GM12878 (cell line): ENCODE results near the gene SKIC8. TPM values are rescaled to one million over a fixed set of nuclear protein-coding genes. Genes with fewer than 3 reads are reported as not detected.

Experiments
- ATAC-seq: fragments of 200-7000 bp; cut with Tn5 transposase; 3 replicates; pipeline ENCODE4 v1.9.1; 2020; ENCODE audit warnings: mild to moderate bottlenecking, moderate library complexity
- BruUV-seq: library from RNA; stranded (reverse); fragments of 400-500 nt; replicated peaks from 2 replicates; lab custom pipeline; 2021; lab: Mats Ljungman, UMichigan
- CTCF ChIA-PET: fragments of 300-600 bp; sonication (Branson Sonifier 250); formaldehyde crosslinking; extraction: SDS; loops from one replicate; lab custom pipeline; 2021; ENCODE audit warnings: inconsistent platforms; lab: Yijun Ruan, JAX
- POLR2A ChIA-PET: fragments of 350-600 bp; formaldehyde crosslinking; extraction: SDS; loops from one replicate; lab custom pipeline; 2021; ENCODE audit warnings: inconsistent platforms; lab: Charles Lee
- RAD21 ChIA-PET: fragments of 300-600 bp; sonication (Branson Sonifier 250); formaldehyde crosslinking; loops from one replicate; lab custom pipeline; 2023; ENCODE audit warnings: antibody characterized with exemption; ENCODE audit not compliant: unreplicated experiment; lab: Charles Lee
- SMC1A ChIA-PET: fragments of 300-600 bp; sonication (Branson Sonifier 250); formaldehyde crosslinking; loops from one replicate; lab custom pipeline; 2023; ENCODE audit not compliant: unreplicated experiment, uncharacterized antibody; lab: Charles Lee
- DNase-seq: peaks from one replicate; pipeline ENCODE4 v3.0.0-alpha.2; 2011; ENCODE audit warnings: low read depth, low spot score
- FAIRE-seq: peaks from 3 replicates; lab custom pipeline; 2011; peaks lifted over from hg19 to GRCh38; lab: Jason Lieb, UNC
- H2AFZ ChIP-seq: 2 replicates; pipeline ENCODE4 v1.6.0; 2011; ENCODE audit warnings: low read depth, low read length, control low read depth; ENCODE audit not compliant: control insufficient read depth
- H3K27ac ChIP-seq: 2 replicates; pipeline ENCODE4 v1.5.1; 2011; ENCODE audit warnings: control low read depth; ENCODE audit not compliant: control insufficient read depth, insufficient read depth
- H3K27me3 ChIP-seq, 2 experiments: replicated peaks in 1 of 2; 2 replicates each; pipeline versions ENCODE4 v1.6.0 to v1.6.1; 2011; ENCODE audit warnings: low read length in 1 of 2; ENCODE audit not compliant: control insufficient read depth in 2 of 2, insufficient read depth in 2 of 2
- H3K36me3 ChIP-seq, 2 experiments: 2 replicates each; pipeline ENCODE4 v1.5.1; 2011; ENCODE audit warnings: low read length in 1 of 2; ENCODE audit not compliant: control insufficient read depth in 2 of 2, insufficient read depth in 2 of 2
- H3K4me1 ChIP-seq: 2 replicates; pipeline ENCODE4 v1.6.1; 2011; ENCODE audit warnings: mild to moderate bottlenecking, low read length, moderate library complexity, mixed read lengths; ENCODE audit not compliant: control insufficient read depth, insufficient read depth
- H3K4me2 ChIP-seq: 2 replicates; pipeline ENCODE4 v1.6.0; 2011; ENCODE audit warnings: control low read depth; ENCODE audit not compliant: control insufficient read depth, insufficient read depth
- H3K4me3 ChIP-seq: fragments of 200-600 bp; sonication (generic); 2 replicates; pipeline ENCODE4 v1.5.1; 2016
- H3K79me2 ChIP-seq: 2 replicates; pipeline ENCODE4 v1.6.0; 2011; ENCODE audit warnings: low read length; ENCODE audit not compliant: control insufficient read depth, insufficient read depth
- H3K9ac ChIP-seq: 2 replicates; pipeline ENCODE4 v1.8.0; 2011; ENCODE audit warnings: low read length, control low read depth, mixed read lengths; ENCODE audit not compliant: control insufficient read depth, insufficient read depth
- H3K9me3 ChIP-seq: replicated peaks from 3 replicates; pipeline ENCODE4 v1.5.1; 2011; ENCODE audit warnings: mild to moderate bottlenecking, low read length; ENCODE audit not compliant: control insufficient read depth, insufficient read depth
- H4K20me1 ChIP-seq: 2 replicates; pipeline ENCODE4 v1.6.0; 2011; ENCODE audit not compliant: control insufficient read depth, insufficient read depth
- BCL3 ChIP-seq: IDR thresholded peaks from 2 replicates; pipeline ENCODE4 v1.6.1; 2011; ENCODE audit warnings: borderline replicate concordance, low read depth, mild to moderate bottlenecking, moderate library complexity, low read length; ENCODE audit not compliant: insufficient read depth, poor library complexity, severe bottlenecking
- CTCF ChIP-seq, 3 experiments: IDR thresholded peaks in 2 of 3; conservative IDR thresholded peaks in 1 of 3; 2 replicates each; pipeline ENCODE4 v1.5.1; 2011; ENCODE audit warnings: low read depth in 3 of 3, low read length in 3 of 3, mild to moderate bottlenecking in 3 of 3, control low read depth in 2 of 3, moderate library complexity in 2 of 3, inconsistent platforms in 1 of 3, mixed read lengths in 1 of 3; ENCODE audit not compliant: control insufficient read depth in 2 of 3, insufficient read depth in 1 of 3; ENCODE audit errors: extremely low read depth in 1 of 3
- EP300 ChIP-seq, 2 experiments: fragments of 150-350 bp in 1 of 2; IDR thresholded peaks; 2 replicates each; pipeline ENCODE4 v1.6.1; 2011 to 2012; ENCODE audit warnings: low read depth in 2 of 2, low read length in 2 of 2, borderline replicate concordance in 1 of 2, improper control_type of control experiment in 1 of 2, inconsistent platforms in 1 of 2; ENCODE audit not compliant: control insufficient read depth in 1 of 2
- IRF4 ChIP-seq: IDR thresholded peaks from 2 replicates; pipeline ENCODE4 v1.6.1; 2011; ENCODE audit warnings: low read depth, low read length
- NFXL1 ChIP-seq: fragments of 450-650 bp; IDR thresholded peaks from 2 replicates; pipeline ENCODE4 v1.6.1; 2017; ENCODE audit warnings: antibody characterized with exemption, mild to moderate bottlenecking, borderline replicate concordance
- NFYA ChIP-seq: IDR thresholded peaks from 2 replicates; pipeline ENCODE4 v1.6.1; 2011; ENCODE audit warnings: low read depth, mild to moderate bottlenecking, low read length, improper control_type of control experiment, borderline replicate concordance
- POU2F2 ChIP-seq: IDR thresholded peaks from 3 replicates; pipeline ENCODE4 v1.6.1; 2011; ENCODE audit warnings: low read depth, mild to moderate bottlenecking, low read length, borderline replicate concordance
- SMAD1 ChIP-seq: fragments of 450-650 bp; IDR thresholded peaks from 2 replicates; pipeline ENCODE4 v1.6.1; 2018; ENCODE audit warnings: mild to moderate bottlenecking, low read depth; ENCODE audit not compliant: partially characterized antibody
- SMC3 ChIP-seq: IDR thresholded peaks from 2 replicates; pipeline ENCODE4 v1.6.1; 2011; ENCODE audit warnings: low read length, improper control_type of control experiment, borderline replicate concordance
- TCF12 ChIP-seq: IDR thresholded peaks from 2 replicates; pipeline ENCODE4 v1.6.1; 2011; ENCODE audit warnings: low read depth, mild to moderate bottlenecking, low read length
- ZBED1 ChIP-seq: IDR thresholded peaks from 2 replicates; pipeline ENCODE4 v1.6.1; 2016; ENCODE audit warnings: borderline replicate concordance
- WGBS: methylation state at CpG from one replicate; pipeline ENCODE4 v1.1.6; 2016; ENCODE audit warnings: low lambda C conversion rate; ENCODE audit not compliant: insufficient replicate concordance, insufficient coverage; ENCODE audit errors: missing lambda C conversion rate; 5-methylcytosine and 5-hydroxymethylcytosine counted together
- in situ Hi-C: fragments of 300-500 bp; cut with MboI; formaldehyde crosslinking; loops from 9 replicates; pipeline ENCODE4 v1.14.3; 2018; ENCODE audit warnings: mixed read lengths
- intact Hi-C: fragments of 100-400 bp; cut with micrococcal nuclease; formaldehyde crosslinking; loops from one replicate; pipeline ENCODE4 v1.14.2; 2022; ENCODE audit not compliant: unreplicated experiment
- polyA plus RNA-seq, 11 experiments: library from polyadenylated mRNA; depleted of rRNA in 4 of 11; unstranded in 6 of 11; stranded (reverse) in 5 of 11; fragments of >200 nt; fragmentation: Nextera tagmentation in 4 of 11; fragmentation: Illumina TruSeq in 1 of 11; extraction: Ambion mirVana in 4 of 11; extraction: Trizol in 1 of 11; gene quantifications; 1 replicate in 1 of 11; 2 replicates in 10 of 11; pipeline versions ENCODE4 v1.2.1 to v1.2.3, GENCODE V29; 2011 to 2016; ENCODE audit warnings: inconsistent platforms in 2 of 11, missing spikeins in 2 of 11, low read depth in 1 of 11
- total RNA-seq, 4 experiments: library from RNA; depleted of rRNA in 3 of 4; stranded (reverse); fragments of >200 nt in 3 of 4; fragmentation: Illumina TruSeq in 1 of 4; extraction: Trizol in 1 of 4; gene quantifications; 2 replicates each; pipeline versions ENCODE4 v1.2.1 to v1.2.3, GENCODE V29; 2013 to 2021
- TF ChIP-seq, protein P1 (sequence below): fragments of 450-650 bp; IDR thresholded peaks from 2 replicates; pipeline ENCODE4 v1.6.1; 2016; ENCODE audit warnings: mild to moderate bottlenecking
- TF ChIP-seq, protein P2 (sequence below): fragments of 450-650 bp; IDR thresholded peaks from 2 replicates; pipeline ENCODE4 v1.6.1; 2017; ENCODE audit warnings: mild to moderate bottlenecking, moderate library complexity

Gene SKIC8
- total and polyA plus RNA-seq, 10 of the 15 experiments (the other 5 are each of a cell fraction or from before 2014, with no cell fraction given): 57.0 to 288 (median 128) TPM

DNA sequence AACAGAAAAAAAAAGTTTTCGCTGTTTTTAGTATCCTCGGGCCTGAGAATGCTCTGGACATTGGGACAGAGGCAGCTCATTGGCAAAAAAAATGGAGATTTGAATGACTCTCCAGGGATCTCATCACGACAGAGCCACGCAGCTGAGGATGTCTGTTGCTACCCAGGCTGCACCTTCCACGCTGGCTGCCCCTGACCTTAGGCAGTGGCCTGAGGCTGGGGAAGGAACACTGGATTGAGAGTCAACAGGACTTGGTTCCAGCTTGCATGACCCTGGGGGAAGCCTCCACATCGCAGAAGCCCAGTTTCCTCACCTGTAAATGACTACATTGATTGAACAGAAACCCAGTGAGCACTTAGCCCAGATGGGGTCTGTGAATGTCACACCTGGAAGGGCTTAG is 56.4 kb downstream of the SKIC8 start (continued):
- no peak for TF ChIP-seq SMAD1

DNA sequence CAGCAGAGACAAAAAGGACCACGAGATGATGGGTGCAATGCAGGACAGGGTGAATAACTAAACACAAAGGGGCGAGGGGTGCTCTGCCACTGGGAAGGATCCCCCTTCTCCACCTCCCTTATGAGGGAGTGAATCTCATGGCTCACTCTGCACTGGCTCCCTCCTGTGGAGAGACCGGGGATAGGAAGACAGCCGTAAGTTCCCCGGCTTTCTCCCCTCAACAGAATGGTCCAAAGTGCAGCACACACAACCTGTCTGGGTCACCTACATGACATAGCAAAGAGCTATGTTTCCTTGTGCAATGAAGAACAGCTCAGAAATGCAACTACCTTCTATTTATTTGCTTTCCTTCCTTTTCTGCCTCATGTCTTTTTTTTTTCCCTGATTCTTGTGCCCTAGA is 57.3 kb downstream of the SKIC8 start:
- Histone ChIP-seq H4K20me1 (no peaks in the 10 kb centered on the region), H3K79me2 (no peaks in the 10 kb centered on the region), H3K9ac (no peak overlapping the region), H3K4me3 (no peak overlapping the region), H3K9me3 (no peaks in the 10 kb centered on the region), H3K36me3 (no peaks in the 10 kb centered on the region), H3K4me2 (no peak overlapping the region), H3K4me1 (no peaks in the 10 kb centered on the region), H2AFZ (no peak overlapping the region), H3K27ac (no peak overlapping the region), H3K27me3 (no peaks in the 10 kb centered on the region)
- RAD21 ChIA-PET: interaction anchor here (0.7 to 4.0 kb wide), 7 partner anchors 14 to 134 kb away, joined by 3 to 44 read pairs (median 10); no protein-coding TSS in a partner anchor
- BruUV-seq: no TSS peak
- FAIRE-seq: no peak
- 34% methylated on average over 5 of the region's 5 CpGs for WGBS
- POLR2A ChIA-PET: no interaction called here
- intact Hi-C loops (no loop called here), in situ Hi-C loops (loop anchor here (5.0 kb wide), 2 partner anchors 130 to 285 kb away; no protein-coding TSS in a partner anchor)
- CTCF ChIA-PET: interaction anchor here (1.0 to 5.5 kb wide), 17 partner anchors 17 to 332 kb away, joined by 3 to 164 read pairs (median 15); partner anchors contain the start of gene CIB2
- ATAC-seq: peak; percentile 46
- TF ChIP-seq SMC3 (peak; percentile 24; the same call in 1 of the 2 replicates), IRF4 (no peak), CTCF (IDR thresholded peaks at IDR 0.05 in 2 of 3, conservative IDR thresholded peaks at IDR 0.05 in 1 of 3; ENCODE audit: control insufficient read depth in 2 of 3, extremely low read depth in 1 of 3, insufficient read depth in 1 of 3, low read depth in 3 of 3, low read length in 3 of 3) (peak; percentile 24 to 43 (median 42); a peak in 5 of 6 replicates), BCL3 (no peak), EP300 (IDR thresholded peaks at IDR 0.05; ENCODE audit: borderline replicate concordance in 1 of 2, control insufficient read depth in 1 of 2, low read depth in 2 of 2, low read length in 2 of 2) (no peak), NFXL1 (no peak), ZBED1 (no peak), NFYA (no peak), TCF12 (no peak), POU2F2 (no peak)
- TF ChIP-seq, protein P1, sequence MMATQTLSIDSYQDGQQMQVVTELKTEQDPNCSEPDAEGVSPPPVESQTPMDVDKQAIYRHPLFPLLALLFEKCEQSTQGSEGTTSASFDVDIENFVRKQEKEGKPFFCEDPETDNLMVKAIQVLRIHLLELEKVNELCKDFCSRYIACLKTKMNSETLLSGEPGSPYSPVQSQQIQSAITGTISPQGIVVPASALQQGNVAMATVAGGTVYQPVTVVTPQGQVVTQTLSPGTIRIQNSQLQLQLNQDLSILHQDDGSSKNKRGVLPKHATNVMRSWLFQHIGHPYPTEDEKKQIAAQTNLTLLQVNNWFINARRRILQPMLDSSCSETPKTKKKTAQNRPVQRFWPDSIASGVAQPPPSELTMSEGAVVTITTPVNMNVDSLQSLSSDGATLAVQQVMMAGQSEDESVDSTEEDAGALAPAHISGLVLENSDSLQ: no peak
- TF ChIP-seq, protein P2, sequence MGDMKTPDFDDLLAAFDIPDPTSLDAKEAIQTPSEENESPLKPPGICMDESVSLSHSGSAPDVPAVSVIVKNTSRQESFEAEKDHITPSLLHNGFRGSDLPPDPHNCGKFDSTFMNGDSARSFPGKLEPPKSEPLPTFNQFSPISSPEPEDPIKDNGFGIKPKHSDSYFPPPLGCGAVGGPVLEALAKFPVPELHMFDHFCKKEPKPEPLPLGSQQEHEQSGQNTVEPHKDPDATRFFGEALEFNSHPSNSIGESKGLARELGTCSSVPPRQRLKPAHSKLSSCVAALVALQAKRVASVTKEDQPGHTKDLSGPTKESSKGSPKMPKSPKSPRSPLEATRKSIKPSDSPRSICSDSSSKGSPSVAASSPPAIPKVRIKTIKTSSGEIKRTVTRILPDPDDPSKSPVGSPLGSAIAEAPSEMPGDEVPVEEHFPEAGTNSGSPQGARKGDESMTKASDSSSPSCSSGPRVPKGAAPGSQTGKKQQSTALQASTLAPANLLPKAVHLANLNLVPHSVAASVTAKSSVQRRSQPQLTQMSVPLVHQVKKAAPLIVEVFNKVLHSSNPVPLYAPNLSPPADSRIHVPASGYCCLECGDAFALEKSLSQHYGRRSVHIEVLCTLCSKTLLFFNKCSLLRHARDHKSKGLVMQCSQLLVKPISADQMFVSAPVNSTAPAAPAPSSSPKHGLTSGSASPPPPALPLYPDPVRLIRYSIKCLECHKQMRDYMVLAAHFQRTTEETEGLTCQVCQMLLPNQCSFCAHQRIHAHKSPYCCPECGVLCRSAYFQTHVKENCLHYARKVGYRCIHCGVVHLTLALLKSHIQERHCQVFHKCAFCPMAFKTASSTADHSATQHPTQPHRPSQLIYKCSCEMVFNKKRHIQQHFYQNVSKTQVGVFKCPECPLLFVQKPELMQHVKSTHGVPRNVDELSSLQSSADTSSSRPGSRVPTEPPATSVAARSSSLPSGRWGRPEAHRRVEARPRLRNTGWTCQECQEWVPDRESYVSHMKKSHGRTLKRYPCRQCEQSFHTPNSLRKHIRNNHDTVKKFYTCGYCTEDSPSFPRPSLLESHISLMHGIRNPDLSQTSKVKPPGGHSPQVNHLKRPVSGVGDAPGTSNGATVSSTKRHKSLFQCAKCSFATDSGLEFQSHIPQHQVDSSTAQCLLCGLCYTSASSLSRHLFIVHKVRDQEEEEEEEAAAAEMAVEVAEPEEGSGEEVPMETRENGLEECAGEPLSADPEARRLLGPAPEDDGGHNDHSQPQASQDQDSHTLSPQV: no peak
- DNase-seq: no peak
- SMC1A ChIA-PET: interaction anchor here (0.6 to 5.0 kb wide), 7 partner anchors 12 to 278 kb away, joined by 3 to 55 read pairs (median 3); no protein-coding TSS in a partner anchor
